Esophagus muscularis mucosa (tissue), 4 donors: ENCODE results near the gene MMP24. TPM values are rescaled to one million over a fixed set of nuclear protein-coding genes. Genes with fewer than 3 reads are reported as not detected.
"Not testable (repeated sequence)": the region's sequence is repeated elsewhere in the genome, so short reads cannot be mapped to it uniquely, and the experiment has no call there.

Experiments used
- DNase-seq: peaks from one replicate; pipeline ENCODE4 v3.0.0-alpha.2; 2017; ENCODE audit errors: extremely low spot score
- H3K27ac ChIP-seq, 4 donors: fragments of 200-600 bp; sonication (generic); replicated peaks in 1 of 4; 1 replicate in 3 of 4; 2 replicates in 1 of 4; pipeline ENCODE4 v1.5.1; 2016 to 2019; ENCODE audit warnings: mild to moderate bottlenecking in 1 of 4
- H3K27me3 ChIP-seq, 4 donors: fragments of 200-600 bp; sonication (generic); one replicate each; pipeline versions ENCODE4 v1.5.1 to v1.6.0; 2016 to 2019
- H3K36me3 ChIP-seq, 4 donors: fragments of 200-600 bp; sonication (generic); one replicate each; pipeline ENCODE4 v1.5.1; 2016 to 2019
- H3K4me1 ChIP-seq, 4 donors: fragments of 200-600 bp; sonication (generic); one replicate each; pipeline ENCODE4 v1.5.1; 2016 to 2019
- H3K4me3 ChIP-seq, 4 donors: fragments of 200-600 bp; sonication (generic); 1 replicate in 2 of 4; 2 replicates in 2 of 4; pipeline ENCODE4 v1.5.1; 2016 to 2019; ENCODE audit warnings: mild to moderate bottlenecking in 4 of 4, moderate library complexity in 1 of 4
- H3K9me3 ChIP-seq, 4 donors: fragments of 200-600 bp; sonication (generic); 1 replicate in 3 of 4; 2 replicates in 1 of 4; pipeline ENCODE4 v1.5.1; 2016 to 2019
- EP300 ChIP-seq: sonication (generic); formaldehyde crosslinking; IDR thresholded peaks from one replicate; pipeline ENCODE4 v1.6.1; 2017; ENCODE audit warnings: antibody characterized with exemption
- POLR2A ChIP-seq: fragments of 450-650 bp; IDR thresholded peaks from one replicate; pipeline ENCODE4 v1.6.1; 2017; ENCODE audit warnings: antibody characterized with exemption, moderate library complexity, mild to moderate bottlenecking, low read depth
- POLR2AphosphoS5 ChIP-seq, 2 donors: sonication (generic); formaldehyde crosslinking; IDR thresholded peaks; one replicate each; pipeline ENCODE4 v1.6.1; 2017; ENCODE audit warnings: antibody characterized with exemption in 2 of 2
- WGBS: methylation state at CpG from one replicate; pipeline ENCODE4 v1.1.5; 2018; 5-methylcytosine and 5-hydroxymethylcytosine counted together
- intact Hi-C: fragments of 100-400 bp; cut with DNase I; formaldehyde crosslinking; loops from one replicate; pipeline ENCODE4 v1.15.1; 2023
- total RNA-seq, 4 donors: library from RNA; depleted of rRNA; stranded (reverse); fragments of >200 nt; gene quantifications; one replicate each; pipeline versions ENCODE4 v1.1.0 to v1.2.1, GENCODE V29; 2016
- TF ChIP-seq, protein P1 (sequence below), 3 experiments: fragments of 200-600 bp in 2 of 3; fragments of 450-650 bp in 1 of 3; sonication (generic) in 2 of 3; IDR thresholded peaks; one replicate each; pipeline ENCODE4 v1.5.1; 2017 to 2019; ENCODE audit warnings: antibody characterized with exemption in 3 of 3, mild to moderate bottlenecking in 2 of 3, moderate library complexity in 1 of 3

The MMP24 gene
- total RNA-seq, result 1 to 10 TPM in 3 of 4 donors, under 1 TPM in 1; 0.83 to 4.0 (median 2.0) TPM

GRCh38 chr20:35226126-35226883, at the start of gene MMP24:
MMP24 (plus strand) TSS chr20:35226690; CDS start chr20:35226739, 49 bp downstream.
- Histone ChIP-seq H3K27ac (no peak within 1 kb of the TSS), H3K36me3 (peaks cover 0 to 5% (median 0%) of the 10 kb centered on the region in 4 donors), H3K4me1 (peaks cover 12 to 16% (median 13%) of the 10 kb centered on the region in 4 donors), H3K9me3 (no peaks in the 10 kb centered on the region), H3K4me3 (peak within 1 kb of the TSS; percentile 39 to 57 (median 42)), H3K27me3 (no peaks in the 10 kb centered on the region)
- WGBS, result 13% methylated on average over 10 of the region's 70 CpGs
- no peak for DNase-seq
- TF ChIP-seq, protein P1, sequence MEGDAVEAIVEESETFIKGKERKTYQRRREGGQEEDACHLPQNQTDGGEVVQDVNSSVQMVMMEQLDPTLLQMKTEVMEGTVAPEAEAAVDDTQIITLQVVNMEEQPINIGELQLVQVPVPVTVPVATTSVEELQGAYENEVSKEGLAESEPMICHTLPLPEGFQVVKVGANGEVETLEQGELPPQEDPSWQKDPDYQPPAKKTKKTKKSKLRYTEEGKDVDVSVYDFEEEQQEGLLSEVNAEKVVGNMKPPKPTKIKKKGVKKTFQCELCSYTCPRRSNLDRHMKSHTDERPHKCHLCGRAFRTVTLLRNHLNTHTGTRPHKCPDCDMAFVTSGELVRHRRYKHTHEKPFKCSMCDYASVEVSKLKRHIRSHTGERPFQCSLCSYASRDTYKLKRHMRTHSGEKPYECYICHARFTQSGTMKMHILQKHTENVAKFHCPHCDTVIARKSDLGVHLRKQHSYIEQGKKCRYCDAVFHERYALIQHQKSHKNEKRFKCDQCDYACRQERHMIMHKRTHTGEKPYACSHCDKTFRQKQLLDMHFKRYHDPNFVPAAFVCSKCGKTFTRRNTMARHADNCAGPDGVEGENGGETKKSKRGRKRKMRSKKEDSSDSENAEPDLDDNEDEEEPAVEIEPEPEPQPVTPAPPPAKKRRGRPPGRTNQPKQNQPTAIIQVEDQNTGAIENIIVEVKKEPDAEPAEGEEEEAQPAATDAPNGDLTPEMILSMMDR (IDR thresholded peaks at IDR 0.05), result no peak
- TF ChIP-seq EP300 (no peak), POLR2A (no peak), POLR2AphosphoS5 (IDR thresholded peaks at IDR 0.05) (no peak)
- intact Hi-C loops, result no loop called here

- Histone ChIP-seq H3K4me1 (peaks cover 0 to 7% (median 5%) of the 10 kb centered on the region in 4 donors), H3K36me3 (peaks cover 0 to 20% (median 12%) of the 10 kb centered on the region in 4 donors), H3K27me3 (no peaks in the 10 kb centered on the region), H3K27ac (no peak overlapping the region), H3K9me3 (no peaks in the 10 kb centered on the region), H3K4me3 (no peak overlapping the region)
- 95% methylated on average over 11 of the region's 11 CpGs for WGBS
- no peak for DNase-seq
- intact Hi-C loops, result no loop called here
- TF ChIP-seq EP300, result no peak
Measured at GRCh38 chr20:35179292-35180212, 46.9 kb upstream of the MMP24 start.

DNA sequence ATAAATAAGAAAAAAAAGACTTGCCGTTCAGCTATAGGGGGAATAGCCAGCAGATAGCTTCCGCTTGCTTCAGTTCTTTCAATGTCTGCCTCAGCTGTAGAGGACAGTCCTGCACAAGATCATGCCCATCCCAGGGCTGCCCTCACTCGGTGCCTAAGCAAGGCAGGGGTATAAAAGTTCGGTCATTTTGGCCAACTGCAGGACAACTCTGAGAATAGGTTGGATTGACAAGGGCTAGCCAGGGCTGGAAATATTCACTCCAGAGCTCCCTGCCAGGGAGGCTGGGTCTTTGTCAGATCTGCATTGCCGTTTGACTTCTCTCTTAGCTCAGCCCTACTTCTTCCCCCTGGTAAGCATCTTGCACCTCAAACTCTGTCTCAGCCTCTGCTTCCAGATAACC, 46.2 kb upstream of the MMP24 start:
- H3K27ac ChIP-seq, result no peak overlapping the region
- no peaks in the 10 kb centered on the region for H3K4me1 ChIP-seq
- H3K4me3 ChIP-seq, result no peak overlapping the region
- no peak for DNase-seq
- intact Hi-C loops, result no loop called here
- no peaks in the 10 kb centered on the region for H3K27me3 ChIP-seq
- peaks cover 0 to 20% (median 12%) of the 10 kb centered on the region in 4 donors for H3K36me3 ChIP-seq
- no peaks in the 10 kb centered on the region for H3K9me3 ChIP-seq
- TF ChIP-seq POLR2A (no peak), POLR2AphosphoS5 (IDR thresholded peaks at IDR 0.05) (no peak), EP300 (no peak)
- TF ChIP-seq, protein P1 (IDR thresholded peaks at IDR 0.05), result no peak
- 92% methylated on average over 5 of the region's 5 CpGs for WGBS

DNA sequence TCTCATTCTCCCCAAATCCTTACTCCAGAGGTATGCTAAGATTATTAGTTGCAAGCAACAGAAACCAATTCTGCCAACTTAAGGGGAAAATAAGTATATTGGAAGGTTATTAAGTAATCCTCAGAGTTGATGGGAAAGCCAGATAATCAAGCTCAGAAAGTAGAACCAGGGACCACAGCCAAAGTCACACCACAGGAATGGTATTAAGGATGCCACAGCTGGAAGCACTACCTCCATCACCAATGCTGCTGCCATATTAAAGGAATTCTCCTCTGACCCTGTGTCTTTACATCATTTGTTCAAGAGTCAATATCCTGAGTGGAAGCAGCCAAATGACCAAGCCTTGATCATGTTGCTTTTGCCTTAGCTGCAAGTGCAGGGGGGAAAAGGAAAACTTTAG, 44.8 kb upstream of the MMP24 start:
- intact Hi-C loops, result no loop called here
- no peak overlapping the region for H3K4me3 ChIP-seq
- TF ChIP-seq POLR2AphosphoS5 (IDR thresholded peaks at IDR 0.05) (no peak), EP300 (no peak), POLR2A (no peak)
- TF ChIP-seq, protein P1 (IDR thresholded peaks at IDR 0.05), result no peak
- H3K9me3 ChIP-seq, result no peaks in the 10 kb centered on the region
- no peaks in the 10 kb centered on the region for H3K27me3 ChIP-seq
- H3K36me3 ChIP-seq, result peaks cover 0 to 10% (median 2%) of the 10 kb centered on the region in 4 donors
- H3K27ac ChIP-seq, result no peak overlapping the region
- DNase-seq, result no peak
- no peaks in the 10 kb centered on the region for H3K4me1 ChIP-seq

GRCh38 chr20:35186691-35187289, 39.7 kb upstream of the MMP24 start:
- H3K9me3 ChIP-seq, H3K27me3 ChIP-seq, H3K36me3 ChIP-seq, H3K4me3 ChIP-seq, intact Hi-C loops, DNase-seq, H3K27ac ChIP-seq: not testable (repeated sequence)
- H3K4me1 ChIP-seq, result peaks cover 0 to 14% (median 10%) of the 10 kb centered on the region in 4 donors
- WGBS, result 89% methylated on average over 10 of the region's 10 CpGs
